HL-60 (cell line): ENCODE data around the gene GPAT3.
A peak's percentile ranks its signal among the peaks of the same experiment; 100 is the strongest.

Experiments used
- TF ChIP-seq, protein P1 (sequence below): IDR thresholded peaks from one replicate; pipeline ENCODE4 v1.5.1; 2011; ENCODE audit warnings: low read length, control low read depth, inconsistent platforms; ENCODE audit not compliant: insufficient read depth
- TF ChIP-seq, protein P2 (sequence below): IDR thresholded peaks from 2 replicates; pipeline ENCODE4 v1.6.1; 2012; ENCODE audit warnings: low read depth; ENCODE audit not compliant: insufficient replicate concordance

DNA sequence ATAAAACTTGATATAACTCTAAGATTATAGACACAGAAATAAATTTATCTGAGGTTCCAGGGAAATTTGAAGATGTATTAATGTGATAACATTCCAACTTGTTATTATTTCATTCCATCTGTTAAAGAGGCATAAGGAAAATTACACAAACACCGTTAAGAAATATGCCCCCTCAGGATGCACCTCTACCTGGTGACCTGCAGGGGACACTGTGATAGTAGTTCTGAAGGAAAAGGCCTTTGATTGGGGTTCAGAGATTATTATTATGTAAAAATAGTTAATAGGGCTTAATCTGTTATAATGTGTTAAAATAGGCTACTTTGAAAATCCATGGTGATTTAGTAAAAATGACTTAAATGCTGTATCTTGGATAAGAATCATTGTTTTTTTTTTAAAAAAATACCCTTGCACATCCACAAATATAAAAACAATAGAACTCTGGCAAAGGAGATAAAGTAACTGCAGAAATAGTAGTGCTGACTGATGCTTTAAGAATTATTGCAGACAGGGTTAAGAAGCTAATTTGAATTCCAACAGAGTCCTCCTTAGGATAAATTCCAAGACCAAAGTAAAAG, 44.9 kb upstream of the GPAT3 start:
- TF ChIP-seq, protein P1, sequence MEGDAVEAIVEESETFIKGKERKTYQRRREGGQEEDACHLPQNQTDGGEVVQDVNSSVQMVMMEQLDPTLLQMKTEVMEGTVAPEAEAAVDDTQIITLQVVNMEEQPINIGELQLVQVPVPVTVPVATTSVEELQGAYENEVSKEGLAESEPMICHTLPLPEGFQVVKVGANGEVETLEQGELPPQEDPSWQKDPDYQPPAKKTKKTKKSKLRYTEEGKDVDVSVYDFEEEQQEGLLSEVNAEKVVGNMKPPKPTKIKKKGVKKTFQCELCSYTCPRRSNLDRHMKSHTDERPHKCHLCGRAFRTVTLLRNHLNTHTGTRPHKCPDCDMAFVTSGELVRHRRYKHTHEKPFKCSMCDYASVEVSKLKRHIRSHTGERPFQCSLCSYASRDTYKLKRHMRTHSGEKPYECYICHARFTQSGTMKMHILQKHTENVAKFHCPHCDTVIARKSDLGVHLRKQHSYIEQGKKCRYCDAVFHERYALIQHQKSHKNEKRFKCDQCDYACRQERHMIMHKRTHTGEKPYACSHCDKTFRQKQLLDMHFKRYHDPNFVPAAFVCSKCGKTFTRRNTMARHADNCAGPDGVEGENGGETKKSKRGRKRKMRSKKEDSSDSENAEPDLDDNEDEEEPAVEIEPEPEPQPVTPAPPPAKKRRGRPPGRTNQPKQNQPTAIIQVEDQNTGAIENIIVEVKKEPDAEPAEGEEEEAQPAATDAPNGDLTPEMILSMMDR = peak; percentile 73
- TF ChIP-seq, protein P2, sequence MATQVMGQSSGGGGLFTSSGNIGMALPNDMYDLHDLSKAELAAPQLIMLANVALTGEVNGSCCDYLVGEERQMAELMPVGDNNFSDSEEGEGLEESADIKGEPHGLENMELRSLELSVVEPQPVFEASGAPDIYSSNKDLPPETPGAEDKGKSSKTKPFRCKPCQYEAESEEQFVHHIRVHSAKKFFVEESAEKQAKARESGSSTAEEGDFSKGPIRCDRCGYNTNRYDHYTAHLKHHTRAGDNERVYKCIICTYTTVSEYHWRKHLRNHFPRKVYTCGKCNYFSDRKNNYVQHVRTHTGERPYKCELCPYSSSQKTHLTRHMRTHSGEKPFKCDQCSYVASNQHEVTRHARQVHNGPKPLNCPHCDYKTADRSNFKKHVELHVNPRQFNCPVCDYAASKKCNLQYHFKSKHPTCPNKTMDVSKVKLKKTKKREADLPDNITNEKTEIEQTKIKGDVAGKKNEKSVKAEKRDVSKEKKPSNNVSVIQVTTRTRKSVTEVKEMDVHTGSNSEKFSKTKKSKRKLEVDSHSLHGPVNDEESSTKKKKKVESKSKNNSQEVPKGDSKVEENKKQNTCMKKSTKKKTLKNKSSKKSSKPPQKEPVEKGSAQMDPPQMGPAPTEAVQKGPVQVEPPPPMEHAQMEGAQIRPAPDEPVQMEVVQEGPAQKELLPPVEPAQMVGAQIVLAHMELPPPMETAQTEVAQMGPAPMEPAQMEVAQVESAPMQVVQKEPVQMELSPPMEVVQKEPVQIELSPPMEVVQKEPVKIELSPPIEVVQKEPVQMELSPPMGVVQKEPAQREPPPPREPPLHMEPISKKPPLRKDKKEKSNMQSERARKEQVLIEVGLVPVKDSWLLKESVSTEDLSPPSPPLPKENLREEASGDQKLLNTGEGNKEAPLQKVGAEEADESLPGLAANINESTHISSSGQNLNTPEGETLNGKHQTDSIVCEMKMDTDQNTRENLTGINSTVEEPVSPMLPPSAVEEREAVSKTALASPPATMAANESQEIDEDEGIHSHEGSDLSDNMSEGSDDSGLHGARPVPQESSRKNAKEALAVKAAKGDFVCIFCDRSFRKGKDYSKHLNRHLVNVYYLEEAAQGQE = no peak
